ENCODE data around the gene GZF1. TPM values are rescaled to one million over a fixed set of nuclear protein-coding genes. Genes with fewer than 3 reads are reported as not detected.

Gene GZF1
- total RNA-seq, 1 experiment from 2014 or later = 17.0 TPM

DNA sequence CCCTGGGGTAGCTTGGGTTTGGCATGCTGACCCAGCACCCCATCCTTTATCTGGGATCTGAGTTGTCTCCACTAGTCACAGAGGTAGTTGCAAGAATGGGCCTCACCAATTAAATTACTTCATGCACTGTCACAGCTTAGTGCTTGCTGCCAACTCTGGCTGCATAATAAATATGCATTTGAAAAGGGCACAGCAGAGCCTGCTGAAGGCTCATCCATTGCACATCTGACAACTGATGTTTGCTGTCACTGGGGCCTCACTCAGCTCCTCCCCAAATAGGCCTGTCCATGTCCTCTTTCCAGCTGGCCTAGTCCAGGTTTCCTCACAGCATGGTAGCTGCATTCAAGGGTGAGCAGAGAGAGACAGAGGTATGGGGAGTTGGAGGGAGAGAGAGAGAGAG, 24.7 kb upstream of the GZF1 start:
- no peak overlapping the region for H3T11ph ChIP-seq (ENCODE audit: low read length)
- H2AK5ac ChIP-seq (ENCODE audit: insufficient read length, low read length) = no peak overlapping the region
- no peak overlapping the region for H4K5ac ChIP-seq (ENCODE audit: insufficient read length, low read depth, low read length)
- H2BK120ac ChIP-seq (ENCODE audit: low read depth, low read length, poor library complexity, severe bottlenecking) = no peak overlapping the region
- no peak overlapping the region for H3K56ac ChIP-seq (ENCODE audit: insufficient read length, low read depth, low read length)
- no peak overlapping the region for H4K91ac ChIP-seq (ENCODE audit: insufficient read length, low read depth, low read length)
- no peaks in the 10 kb centered on the region for H3K4me1 ChIP-seq (ENCODE audit: insufficient read depth, low read length)
- H2BK5ac ChIP-seq (ENCODE audit: insufficient read length, low read length) = no peak overlapping the region
- H3K79me1 ChIP-seq (ENCODE audit: insufficient read depth, low read depth, low read length, poor library complexity, severe bottlenecking) = no peaks in the 10 kb centered on the region
- peak overlapping the region in 1 of 3 experiments; percentile 49; a peak in 2 of 7 replicates for H3K27ac Mint-ChIP-seq
- no peaks in the 10 kb centered on the region for H3K9me3 ChIP-seq (ENCODE audit: control insufficient read depth, low read depth, low read length)
- no peak overlapping the region for H3K9ac ChIP-seq (ENCODE audit: extremely low read depth, insufficient read length, low read length)
- no peaks in the 10 kb centered on the region for H4K20me1 ChIP-seq (ENCODE audit: control insufficient read depth, insufficient read depth, insufficient read length)
- H3K9me3 Mint-ChIP-seq = no peaks in the 10 kb centered on the region
- H3K4me2 ChIP-seq (ENCODE audit: insufficient read depth, insufficient read length, low read length) = no peak overlapping the region
- H3K36me3 Mint-ChIP-seq (ENCODE audit: insufficient read depth in 1 of 3, low read depth in 3 of 3) = no peaks in the 10 kb centered on the region; a peak in 1 of 7 replicates
- H4K8ac ChIP-seq (replicated peaks; ENCODE audit: insufficient read length, low read depth, low read length) = no peak overlapping the region
- TF ChIP-seq, protein P1, sequence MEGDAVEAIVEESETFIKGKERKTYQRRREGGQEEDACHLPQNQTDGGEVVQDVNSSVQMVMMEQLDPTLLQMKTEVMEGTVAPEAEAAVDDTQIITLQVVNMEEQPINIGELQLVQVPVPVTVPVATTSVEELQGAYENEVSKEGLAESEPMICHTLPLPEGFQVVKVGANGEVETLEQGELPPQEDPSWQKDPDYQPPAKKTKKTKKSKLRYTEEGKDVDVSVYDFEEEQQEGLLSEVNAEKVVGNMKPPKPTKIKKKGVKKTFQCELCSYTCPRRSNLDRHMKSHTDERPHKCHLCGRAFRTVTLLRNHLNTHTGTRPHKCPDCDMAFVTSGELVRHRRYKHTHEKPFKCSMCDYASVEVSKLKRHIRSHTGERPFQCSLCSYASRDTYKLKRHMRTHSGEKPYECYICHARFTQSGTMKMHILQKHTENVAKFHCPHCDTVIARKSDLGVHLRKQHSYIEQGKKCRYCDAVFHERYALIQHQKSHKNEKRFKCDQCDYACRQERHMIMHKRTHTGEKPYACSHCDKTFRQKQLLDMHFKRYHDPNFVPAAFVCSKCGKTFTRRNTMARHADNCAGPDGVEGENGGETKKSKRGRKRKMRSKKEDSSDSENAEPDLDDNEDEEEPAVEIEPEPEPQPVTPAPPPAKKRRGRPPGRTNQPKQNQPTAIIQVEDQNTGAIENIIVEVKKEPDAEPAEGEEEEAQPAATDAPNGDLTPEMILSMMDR (conservative IDR thresholded peaks at IDR 0.05) = no peak
- H3K14ac ChIP-seq (ENCODE audit: insufficient read depth, low read length) = no peak overlapping the region
- no peaks in the 10 kb centered on the region for H3K27me3 ChIP-seq (ENCODE audit: insufficient read depth, low read length)
- H3K27ac ChIP-seq (ENCODE audit: insufficient read length, low read depth, low read length) = no peak overlapping the region
- H3K79me2 ChIP-seq (ENCODE audit: insufficient read depth, low read length) = no peaks in the 10 kb centered on the region
- no peak overlapping the region for H3K23ac ChIP-seq (ENCODE audit: insufficient read length, low read depth, low read length)
- H3K27me3 Mint-ChIP-seq (ENCODE audit: low read depth) = peaks cover 7% of the 10 kb centered on the region; the same call in 1 of the 2 replicates
- no peak overlapping the region for H2BK20ac ChIP-seq (ENCODE audit: low read depth, low read length, poor library complexity, severe bottlenecking)
- H3K18ac ChIP-seq (ENCODE audit: insufficient read length, low read depth, low read length) = no peak overlapping the region
- no peak for DNase-seq
- no peaks in the 10 kb centered on the region for H3K23me2 ChIP-seq (ENCODE audit: insufficient read length, low read depth, low read length, poor library complexity, severe bottlenecking)
- no peak overlapping the region for H3K4me3 Mint-ChIP-seq
- H2BK12ac ChIP-seq (ENCODE audit: insufficient read length, low read depth, low read length) = no peak overlapping the region
- H3K4me1 Mint-ChIP-seq = peaks cover 8 to 10% of the 10 kb centered on the region in 2 experiments
- H2AFZ ChIP-seq (ENCODE audit: low read length) = no peak overlapping the region
- H2BK15ac ChIP-seq (ENCODE audit: low read depth, low read length) = no peak overlapping the region
- no peak overlapping the region for H3K4ac ChIP-seq (ENCODE audit: low read depth, low read length)
